SK-N-SH (cell line): ENCODE data around the gene PPY. TPM values are rescaled to one million over a fixed set of nuclear protein-coding genes. Genes with fewer than 3 reads are reported as not detected.

Experiments used
- CTCF ChIA-PET: fragments of 300-600, 350-600 bp; formaldehyde crosslinking; extraction: SDS; loops from one replicate; lab custom pipeline; 2021; lab: Yijun Ruan, JAX
- POLR2A ChIA-PET: fragments of 350-600 bp; sonication (Branson Sonifier 250); formaldehyde crosslinking; extraction: SDS; loops from one replicate; lab custom pipeline; 2020; ENCODE audit warnings: antibody characterized with exemption, inconsistent platforms; lab: Yijun Ruan, JAX
- DNase-seq: peaks from one replicate; pipeline ENCODE4 v3.0.0; 2012
- H2AFZ ChIP-seq: fragments of 200-600 bp; sonication (generic); 2 replicates; pipeline ENCODE4 v1.8.1; 2016; ENCODE audit warnings: antibody characterized with exemption, mild to moderate bottlenecking, low read depth
- H3F3A ChIP-seq: fragments of 200-600 bp; sonication (generic); replicated peaks from 2 replicates; pipeline ENCODE3; 2016; ENCODE audit warnings: antibody characterized with exemption, mild to moderate bottlenecking; ENCODE audit not compliant: insufficient read depth
- H3K27ac ChIP-seq, 2 experiments: fragments of 200-500 bp in 1 of 2; fragments of 200-600 bp in 1 of 2; sonication (Bioruptor generic) in 1 of 2; sonication (generic), shearing (Covaris generic) in 1 of 2; 2 replicates each; pipeline versions ENCODE4 v1.5.1 to v1.6.1; 2014 to 2016; ENCODE audit warnings: low read depth in 2 of 2, inconsistent platforms in 1 of 2, low read length in 1 of 2, mild to moderate bottlenecking in 1 of 2, mixed read lengths in 1 of 2
- H3K27me3 ChIP-seq: fragments of 200-600 bp; sonication (generic), shearing (Covaris generic); 2 replicates; pipeline ENCODE4 v1.6.1; 2016; ENCODE audit warnings: mixed run types; ENCODE audit not compliant: insufficient read depth
- H3K36me3 ChIP-seq, 2 experiments: fragments of 200-500 bp in 1 of 2; fragments of 200-600 bp in 1 of 2; sonication (Bioruptor generic) in 1 of 2; sonication (generic) in 1 of 2; replicated peaks in 1 of 2; 2 replicates each; pipeline versions ENCODE3 to v1.5.1; 2014 to 2016; ENCODE audit warnings: low read length in 1 of 2, mild to moderate bottlenecking in 1 of 2; ENCODE audit not compliant: insufficient read depth in 2 of 2, control insufficient read depth in 1 of 2
- H3K4me1 ChIP-seq, 2 experiments: fragments of 200-500 bp in 1 of 2; fragments of 200-600 bp in 1 of 2; sonication (Bioruptor generic) in 1 of 2; sonication (generic), shearing (Covaris generic) in 1 of 2; 2 replicates each; pipeline versions ENCODE4 v1.5.1 to v1.6.1; 2014 to 2016; ENCODE audit warnings: low read depth in 1 of 2, low read length in 1 of 2, mixed run types in 1 of 2; ENCODE audit not compliant: insufficient read depth in 2 of 2, control insufficient read depth in 1 of 2
- H3K4me2 ChIP-seq: fragments of 200-600 bp; sonication (generic), shearing (Covaris generic); 2 replicates; pipeline ENCODE4 v1.6.1; 2017; ENCODE audit warnings: mixed run types
- H3K4me3 ChIP-seq, 2 experiments: fragments of 200-500 bp in 1 of 2; fragments of 200-600 bp in 1 of 2; sonication (Bioruptor generic) in 1 of 2; sonication (generic), shearing (Covaris generic) in 1 of 2; 2 replicates each; pipeline versions ENCODE4 v1.5.1 to v1.8.1; 2014 to 2016; ENCODE audit warnings: low read depth in 2 of 2, inconsistent platforms in 1 of 2, low read length in 1 of 2, mild to moderate bottlenecking in 1 of 2, mixed read lengths in 1 of 2, moderate library complexity in 1 of 2
- H3K79me2 ChIP-seq: fragments of 200-600 bp; sonication (generic); 2 replicates; pipeline ENCODE4 v1.8.1; 2017; ENCODE audit warnings: mild to moderate bottlenecking; ENCODE audit not compliant: insufficient read depth
- H3K9ac ChIP-seq: fragments of 200-600 bp; sonication (generic); 2 replicates; pipeline ENCODE4 v1.6.1; 2017; ENCODE audit warnings: mixed run types
- H3K9me2 ChIP-seq: fragments of 200-600 bp; sonication (generic); 2 replicates; pipeline ENCODE4 v1.6.1; 2017; ENCODE audit warnings: mixed run types
- H3K9me3 ChIP-seq: fragments of 200-600 bp; sonication (generic); 2 replicates; pipeline ENCODE4 v1.6.1; 2017; ENCODE audit warnings: mixed run types, mild to moderate bottlenecking, moderate library complexity
- H4K20me1 ChIP-seq: fragments of 200-600 bp; sonication (generic); 2 replicates; pipeline ENCODE4 v1.6.1; 2017; ENCODE audit warnings: mild to moderate bottlenecking, mixed run types; ENCODE audit not compliant: insufficient read depth
- CHD2 ChIP-seq: fragments of 150-350 bp; IDR thresholded peaks from 2 replicates; pipeline ENCODE4 v1.6.1; 2018; ENCODE audit warnings: low read length; ENCODE audit not compliant: partially characterized antibody
- ELF1 ChIP-seq: IDR thresholded peaks from 2 replicates; pipeline ENCODE4 v1.4.0; 2012
- EP300 ChIP-seq, 2 experiments: IDR thresholded peaks; 2 replicates each; pipeline versions ENCODE4 v1.4.0 to v1.6.1; 2012; ENCODE audit warnings: borderline replicate concordance in 1 of 2, low read depth in 1 of 2, low read length in 1 of 2
- EZH2phosphoT487 ChIP-seq: fragments of 200-600 bp; sonication (generic); IDR thresholded peaks from 2 replicates; pipeline ENCODE4 v1.6.1; 2017; ENCODE audit warnings: low read depth, mixed run types, mild to moderate bottlenecking, antibody characterized with exemption, moderate library complexity, borderline replicate concordance
- FOSL2 ChIP-seq: IDR thresholded peaks from 2 replicates; pipeline ENCODE4 v1.4.0; 2012; ENCODE audit warnings: low read depth, mild to moderate bottlenecking, moderate library complexity, borderline replicate concordance
- FOXM1 ChIP-seq: IDR thresholded peaks from 2 replicates; pipeline ENCODE4 v1.4.0; 2012; ENCODE audit warnings: low read depth, mild to moderate bottlenecking
- GABPA ChIP-seq: IDR thresholded peaks from 2 replicates; pipeline ENCODE4 v1.4.0; 2012; ENCODE audit warnings: low read depth, mild to moderate bottlenecking
- GATA2 ChIP-seq: sonication (generic); formaldehyde crosslinking; IDR thresholded peaks from 2 replicates; pipeline ENCODE4 v1.5.0; 2020; ENCODE audit warnings: mild to moderate bottlenecking, missing genetic modification reagents
- JUND ChIP-seq: IDR thresholded peaks from 2 replicates; pipeline ENCODE4 v1.4.0; 2012
- MEF2A ChIP-seq: IDR thresholded peaks from 2 replicates; pipeline ENCODE4 v1.4.0; 2012; ENCODE audit warnings: low read depth, borderline replicate concordance
- NFIC ChIP-seq: IDR thresholded peaks from 2 replicates; pipeline ENCODE4 v1.4.0; 2012; ENCODE audit warnings: borderline replicate concordance
- NRF1 ChIP-seq: IDR thresholded peaks from 2 replicates; pipeline ENCODE4 v1.6.1; 2012; ENCODE audit warnings: low read depth, mild to moderate bottlenecking, low read length
- POLR2AphosphoS5 ChIP-seq: IDR thresholded peaks from 2 replicates; pipeline ENCODE4 v1.6.1; 2012; ENCODE audit warnings: low read depth, low read length
- RCOR1 ChIP-seq: fragments of 150-350 bp; IDR thresholded peaks from 2 replicates; pipeline ENCODE4 v1.6.1; 2017; ENCODE audit warnings: antibody characterized with exemption, low read length
- RXRA ChIP-seq: IDR thresholded peaks from 2 replicates; pipeline ENCODE4 v1.4.0; 2012; ENCODE audit warnings: low read depth, mild to moderate bottlenecking, borderline replicate concordance
- SMC3 ChIP-seq: IDR thresholded peaks from 2 replicates; pipeline ENCODE4 v1.6.1; 2012; ENCODE audit warnings: low read depth, low read length, improper control_type of control experiment
- TAF1 ChIP-seq: IDR thresholded peaks from 2 replicates; pipeline ENCODE4 v1.6.1; 2012; ENCODE audit warnings: low read depth, mild to moderate bottlenecking, low read length, moderate library complexity, borderline replicate concordance
- TCF12 ChIP-seq: IDR thresholded peaks from 2 replicates; pipeline ENCODE4 v1.4.0; 2012
- WGBS: methylation state at CpG from one replicate; pipeline ENCODE4 v1.1.6; 2017; ENCODE audit warnings: low lambda C conversion rate; 5-methylcytosine and 5-hydroxymethylcytosine counted together
- polyA plus RNA-seq, 3 experiments: library from polyadenylated mRNA; depleted of rRNA; stranded (reverse); fragments of >200 nt; gene quantifications; 2 replicates each; pipeline ENCODE4 v1.2.3, GENCODE V29; 2012
- TF ChIP-seq, protein P1 (sequence below): IDR thresholded peaks from 2 replicates; pipeline ENCODE4 v1.6.1; 2012; ENCODE audit warnings: mild to moderate bottlenecking, low read depth, low read length, moderate library complexity
- TF ChIP-seq, protein P2 (sequence below): IDR thresholded peaks from 2 replicates; pipeline ENCODE4 v1.4.0; 2012; ENCODE audit warnings: low read depth, borderline replicate concordance
- TF ChIP-seq, protein P3 (sequence below): IDR thresholded peaks from 2 replicates; pipeline ENCODE4 v1.4.0; 2012; ENCODE audit warnings: low read depth, borderline replicate concordance
- TF ChIP-seq, protein P4 (sequence below): fragments of 150-350 bp; IDR thresholded peaks from 2 replicates; pipeline ENCODE4 v1.6.1; 2016; ENCODE audit warnings: mild to moderate bottlenecking, low read depth, low read length
- TF ChIP-seq, protein P5 (sequence below): IDR thresholded peaks from 2 replicates; pipeline ENCODE4; 2012

Gene PPY
- polyA plus RNA-seq, 1 of the 3 experiments (the other 2 are of a cell fraction): not detected

DNA sequence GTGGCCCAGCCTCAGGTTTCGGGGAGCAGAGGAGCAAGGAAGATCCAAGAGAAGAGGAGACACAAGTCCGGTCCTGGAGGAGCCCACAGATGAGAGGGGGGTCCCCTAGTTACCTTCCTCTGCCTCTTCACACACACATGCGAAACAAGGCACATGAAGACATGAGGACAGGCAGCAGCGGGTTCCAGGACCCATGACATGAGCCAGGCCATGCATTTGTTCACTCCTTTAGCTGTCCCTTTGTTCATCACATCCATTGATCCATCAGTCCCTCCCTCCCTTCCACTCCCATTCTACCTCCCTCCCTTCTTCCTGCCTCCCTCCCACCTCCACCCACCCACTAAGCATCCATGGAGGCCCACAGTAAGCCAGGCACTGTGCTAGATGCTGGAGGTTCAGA is 9.4 kb downstream of the PPY start (continued):
- TF ChIP-seq, protein P1, sequence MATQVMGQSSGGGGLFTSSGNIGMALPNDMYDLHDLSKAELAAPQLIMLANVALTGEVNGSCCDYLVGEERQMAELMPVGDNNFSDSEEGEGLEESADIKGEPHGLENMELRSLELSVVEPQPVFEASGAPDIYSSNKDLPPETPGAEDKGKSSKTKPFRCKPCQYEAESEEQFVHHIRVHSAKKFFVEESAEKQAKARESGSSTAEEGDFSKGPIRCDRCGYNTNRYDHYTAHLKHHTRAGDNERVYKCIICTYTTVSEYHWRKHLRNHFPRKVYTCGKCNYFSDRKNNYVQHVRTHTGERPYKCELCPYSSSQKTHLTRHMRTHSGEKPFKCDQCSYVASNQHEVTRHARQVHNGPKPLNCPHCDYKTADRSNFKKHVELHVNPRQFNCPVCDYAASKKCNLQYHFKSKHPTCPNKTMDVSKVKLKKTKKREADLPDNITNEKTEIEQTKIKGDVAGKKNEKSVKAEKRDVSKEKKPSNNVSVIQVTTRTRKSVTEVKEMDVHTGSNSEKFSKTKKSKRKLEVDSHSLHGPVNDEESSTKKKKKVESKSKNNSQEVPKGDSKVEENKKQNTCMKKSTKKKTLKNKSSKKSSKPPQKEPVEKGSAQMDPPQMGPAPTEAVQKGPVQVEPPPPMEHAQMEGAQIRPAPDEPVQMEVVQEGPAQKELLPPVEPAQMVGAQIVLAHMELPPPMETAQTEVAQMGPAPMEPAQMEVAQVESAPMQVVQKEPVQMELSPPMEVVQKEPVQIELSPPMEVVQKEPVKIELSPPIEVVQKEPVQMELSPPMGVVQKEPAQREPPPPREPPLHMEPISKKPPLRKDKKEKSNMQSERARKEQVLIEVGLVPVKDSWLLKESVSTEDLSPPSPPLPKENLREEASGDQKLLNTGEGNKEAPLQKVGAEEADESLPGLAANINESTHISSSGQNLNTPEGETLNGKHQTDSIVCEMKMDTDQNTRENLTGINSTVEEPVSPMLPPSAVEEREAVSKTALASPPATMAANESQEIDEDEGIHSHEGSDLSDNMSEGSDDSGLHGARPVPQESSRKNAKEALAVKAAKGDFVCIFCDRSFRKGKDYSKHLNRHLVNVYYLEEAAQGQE: no peak
- TF ChIP-seq, protein P2, sequence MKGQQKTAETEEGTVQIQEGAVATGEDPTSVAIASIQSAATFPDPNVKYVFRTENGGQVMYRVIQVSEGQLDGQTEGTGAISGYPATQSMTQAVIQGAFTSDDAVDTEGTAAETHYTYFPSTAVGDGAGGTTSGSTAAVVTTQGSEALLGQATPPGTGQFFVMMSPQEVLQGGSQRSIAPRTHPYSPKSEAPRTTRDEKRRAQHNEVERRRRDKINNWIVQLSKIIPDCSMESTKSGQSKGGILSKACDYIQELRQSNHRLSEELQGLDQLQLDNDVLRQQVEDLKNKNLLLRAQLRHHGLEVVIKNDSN: no peak
- TF ChIP-seq NRF1 (no peak), FOSL2 (no peak), RXRA (no peak), EZH2phosphoT487 (no peak), SMC3 (no peak)

DNA sequence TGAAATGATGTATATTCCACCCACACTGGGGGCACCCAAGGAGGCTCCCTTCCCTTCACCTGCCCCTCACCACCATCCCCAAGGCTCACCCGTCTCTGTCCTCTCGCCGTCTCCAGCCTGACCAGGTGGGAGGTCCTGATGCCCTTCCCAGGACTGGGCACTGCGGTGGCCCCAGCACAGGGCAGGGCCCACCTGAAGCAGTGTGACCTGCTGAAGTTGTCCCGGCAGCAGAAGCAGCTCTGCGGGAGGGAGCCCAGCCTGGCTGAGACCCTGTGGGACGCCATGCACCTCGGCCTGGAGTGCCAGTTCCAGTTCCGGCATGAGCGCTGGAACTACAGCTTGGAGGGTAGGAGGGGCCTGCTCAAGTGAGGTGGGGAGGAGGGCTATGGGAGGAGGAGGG is 9.9 kb downstream of the PPY start:
- TF ChIP-seq GATA2 (no peak), EZH2phosphoT487 (no peak), JUND (no peak), EP300 (IDR thresholded peaks at IDR 0.05; ENCODE audit: borderline replicate concordance in 1 of 2, low read depth in 1 of 2, low read length in 1 of 2) (no peak), POLR2AphosphoS5 (no peak), RCOR1 (no peak), TCF12 (no peak), FOXM1 (no peak), CHD2 (no peak), NFIC (no peak), SMC3 (no peak), MEF2A (no peak), ELF1 (no peak), TAF1 (no peak), GABPA (no peak)
- TF ChIP-seq, protein P3, sequence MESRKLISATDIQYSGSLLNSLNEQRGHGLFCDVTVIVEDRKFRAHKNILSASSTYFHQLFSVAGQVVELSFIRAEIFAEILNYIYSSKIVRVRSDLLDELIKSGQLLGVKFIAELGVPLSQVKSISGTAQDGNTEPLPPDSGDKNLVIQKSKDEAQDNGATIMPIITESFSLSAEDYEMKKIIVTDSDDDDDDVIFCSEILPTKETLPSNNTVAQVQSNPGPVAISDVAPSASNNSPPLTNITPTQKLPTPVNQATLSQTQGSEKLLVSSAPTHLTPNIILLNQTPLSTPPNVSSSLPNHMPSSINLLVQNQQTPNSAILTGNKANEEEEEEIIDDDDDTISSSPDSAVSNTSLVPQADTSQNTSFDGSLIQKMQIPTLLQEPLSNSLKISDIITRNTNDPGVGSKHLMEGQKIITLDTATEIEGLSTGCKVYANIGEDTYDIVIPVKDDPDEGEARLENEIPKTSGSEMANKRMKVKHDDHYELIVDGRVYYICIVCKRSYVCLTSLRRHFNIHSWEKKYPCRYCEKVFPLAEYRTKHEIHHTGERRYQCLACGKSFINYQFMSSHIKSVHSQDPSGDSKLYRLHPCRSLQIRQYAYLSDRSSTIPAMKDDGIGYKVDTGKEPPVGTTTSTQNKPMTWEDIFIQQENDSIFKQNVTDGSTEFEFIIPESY: no peak
- TF ChIP-seq, protein P2: no peak
- TF ChIP-seq, protein P4, sequence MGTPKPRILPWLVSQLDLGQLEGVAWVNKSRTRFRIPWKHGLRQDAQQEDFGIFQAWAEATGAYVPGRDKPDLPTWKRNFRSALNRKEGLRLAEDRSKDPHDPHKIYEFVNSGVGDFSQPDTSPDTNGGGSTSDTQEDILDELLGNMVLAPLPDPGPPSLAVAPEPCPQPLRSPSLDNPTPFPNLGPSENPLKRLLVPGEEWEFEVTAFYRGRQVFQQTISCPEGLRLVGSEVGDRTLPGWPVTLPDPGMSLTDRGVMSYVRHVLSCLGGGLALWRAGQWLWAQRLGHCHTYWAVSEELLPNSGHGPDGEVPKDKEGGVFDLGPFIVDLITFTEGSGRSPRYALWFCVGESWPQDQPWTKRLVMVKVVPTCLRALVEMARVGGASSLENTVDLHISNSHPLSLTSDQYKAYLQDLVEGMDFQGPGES: no peak
- TF ChIP-seq, protein P5, sequence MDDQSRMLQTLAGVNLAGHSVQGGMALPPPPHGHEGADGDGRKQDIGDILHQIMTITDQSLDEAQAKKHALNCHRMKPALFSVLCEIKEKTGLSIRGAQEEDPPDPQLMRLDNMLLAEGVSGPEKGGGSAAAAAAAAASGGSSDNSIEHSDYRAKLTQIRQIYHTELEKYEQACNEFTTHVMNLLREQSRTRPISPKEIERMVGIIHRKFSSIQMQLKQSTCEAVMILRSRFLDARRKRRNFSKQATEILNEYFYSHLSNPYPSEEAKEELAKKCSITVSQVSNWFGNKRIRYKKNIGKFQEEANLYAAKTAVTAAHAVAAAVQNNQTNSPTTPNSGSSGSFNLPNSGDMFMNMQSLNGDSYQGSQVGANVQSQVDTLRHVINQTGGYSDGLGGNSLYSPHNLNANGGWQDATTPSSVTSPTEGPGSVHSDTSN: no peak
- CTCF ChIA-PET: interaction anchor here (1.0 to 1.7 kb wide), 2 partner anchors 12 to 54 kb away, joined by 3 to 5 read pairs; no protein-coding TSS in a partner anchor
- H3K4me3 ChIP-seq: no peak overlapping the region
- no peaks in the 10 kb centered on the region for H3K4me1 ChIP-seq
- H3K4me2 ChIP-seq: no peak overlapping the region
- no peaks in the 10 kb centered on the region for H3K79me2 ChIP-seq
- H3K27me3 ChIP-seq: no peaks in the 10 kb centered on the region; the same call in 1 of the 2 replicates
- no peak overlapping the region for H2AFZ ChIP-seq
- no peaks in the 10 kb centered on the region for H3K36me3 ChIP-seq
- no peaks in the 10 kb centered on the region for H3K9me3 ChIP-seq
- WGBS: 80% methylated on average over 10 of the region's 10 CpGs
- H3K9ac ChIP-seq: no peak overlapping the region
- H3K9me2 ChIP-seq: no peaks in the 10 kb centered on the region
- DNase-seq: no peak
- POLR2A ChIA-PET: no interaction called here
- no peaks in the 10 kb centered on the region for H3F3A ChIP-seq
- H3K27ac ChIP-seq: no peak overlapping the region
- H4K20me1 ChIP-seq: no peaks in the 10 kb centered on the region
